ENCODE results near the gene EFNA2.

DNA sequence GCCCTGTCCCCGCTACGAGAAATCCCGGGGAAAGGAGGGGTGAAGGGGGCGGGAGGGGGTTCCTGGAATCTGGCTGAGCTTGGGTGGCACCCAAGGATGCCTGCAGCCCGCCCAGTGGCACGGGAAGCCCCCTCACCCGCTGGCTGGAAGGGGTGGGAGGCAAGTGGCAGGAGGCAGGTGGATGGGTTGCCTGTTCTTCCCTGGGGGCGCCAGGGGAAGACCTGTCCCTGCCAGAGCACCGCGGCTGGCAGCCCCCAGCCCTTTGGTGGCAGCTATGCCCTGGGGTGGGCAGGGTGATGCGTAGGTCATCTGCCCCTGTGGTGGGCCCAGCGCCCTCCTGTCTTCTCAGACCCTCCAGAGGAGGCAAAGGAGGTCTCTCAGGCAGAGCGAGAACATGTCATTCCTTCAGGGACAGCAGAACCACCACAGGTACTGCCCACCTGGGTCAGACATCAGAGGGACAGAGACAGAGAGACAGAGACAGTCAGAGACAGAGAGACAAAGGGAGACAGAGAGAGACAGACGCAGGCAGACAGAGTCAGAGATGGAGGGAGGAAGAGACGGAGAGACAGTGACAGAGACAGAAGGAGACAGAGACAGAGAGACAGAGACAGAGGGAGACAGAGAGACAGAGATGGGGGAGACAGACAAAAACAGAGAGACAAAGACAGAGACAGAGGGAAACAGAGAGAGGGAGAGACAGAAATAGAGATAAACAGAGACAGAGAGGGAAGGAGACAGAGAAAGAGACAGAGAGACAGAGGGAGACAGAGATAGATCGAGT is 36.7 kb downstream of the EFNA2 start:
- TF ChIP-seq POLR2A (IDR thresholded peaks at IDR 0.05; ENCODE audit: control extremely low read depth in 1 of 2, low read depth in 2 of 2, low read length in 2 of 2): no peak
- TF ChIP-seq POLR2AphosphoS5 (IDR thresholded peaks at IDR 0.05; ENCODE audit: low read depth, low read length): no peak
- TF ChIP-seq, protein P1, sequence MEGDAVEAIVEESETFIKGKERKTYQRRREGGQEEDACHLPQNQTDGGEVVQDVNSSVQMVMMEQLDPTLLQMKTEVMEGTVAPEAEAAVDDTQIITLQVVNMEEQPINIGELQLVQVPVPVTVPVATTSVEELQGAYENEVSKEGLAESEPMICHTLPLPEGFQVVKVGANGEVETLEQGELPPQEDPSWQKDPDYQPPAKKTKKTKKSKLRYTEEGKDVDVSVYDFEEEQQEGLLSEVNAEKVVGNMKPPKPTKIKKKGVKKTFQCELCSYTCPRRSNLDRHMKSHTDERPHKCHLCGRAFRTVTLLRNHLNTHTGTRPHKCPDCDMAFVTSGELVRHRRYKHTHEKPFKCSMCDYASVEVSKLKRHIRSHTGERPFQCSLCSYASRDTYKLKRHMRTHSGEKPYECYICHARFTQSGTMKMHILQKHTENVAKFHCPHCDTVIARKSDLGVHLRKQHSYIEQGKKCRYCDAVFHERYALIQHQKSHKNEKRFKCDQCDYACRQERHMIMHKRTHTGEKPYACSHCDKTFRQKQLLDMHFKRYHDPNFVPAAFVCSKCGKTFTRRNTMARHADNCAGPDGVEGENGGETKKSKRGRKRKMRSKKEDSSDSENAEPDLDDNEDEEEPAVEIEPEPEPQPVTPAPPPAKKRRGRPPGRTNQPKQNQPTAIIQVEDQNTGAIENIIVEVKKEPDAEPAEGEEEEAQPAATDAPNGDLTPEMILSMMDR (IDR thresholded peaks at IDR 0.05; ENCODE audit: control extremely low read depth in 1 of 3, insufficient read depth in 1 of 3, low read depth in 1 of 3, low read length in 3 of 3): no peak
- TF ChIP-seq EZH2 (IDR thresholded peaks at IDR 0.05; ENCODE audit: low read depth, low read length, severe bottlenecking): no peak
- TF ChIP-seq, protein P2, sequence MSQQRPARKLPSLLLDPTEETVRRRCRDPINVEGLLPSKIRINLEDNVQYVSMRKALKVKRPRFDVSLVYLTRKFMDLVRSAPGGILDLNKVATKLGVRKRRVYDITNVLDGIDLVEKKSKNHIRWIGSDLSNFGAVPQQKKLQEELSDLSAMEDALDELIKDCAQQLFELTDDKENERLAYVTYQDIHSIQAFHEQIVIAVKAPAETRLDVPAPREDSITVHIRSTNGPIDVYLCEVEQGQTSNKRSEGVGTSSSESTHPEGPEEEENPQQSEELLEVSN (IDR thresholded peaks at IDR 0.05): no peak
- no peak for TF ChIP-seq NRF1 (IDR thresholded peaks at IDR 0.05; ENCODE audit: low read depth, low read length)
- TF ChIP-seq, protein P3, sequence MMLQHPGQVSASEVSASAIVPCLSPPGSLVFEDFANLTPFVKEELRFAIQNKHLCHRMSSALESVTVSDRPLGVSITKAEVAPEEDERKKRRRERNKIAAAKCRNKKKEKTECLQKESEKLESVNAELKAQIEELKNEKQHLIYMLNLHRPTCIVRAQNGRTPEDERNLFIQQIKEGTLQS (IDR thresholded peaks at IDR 0.05; ENCODE audit: insufficient read depth, low read depth, low read length): no peak
- no peak for TF ChIP-seq HDAC6 (IDR thresholded peaks at IDR 0.05; ENCODE audit: low read depth, low read length)
- no peak for TF ChIP-seq SP2 (IDR thresholded peaks at IDR 0.05; ENCODE audit: low read length)
